H1 (cell line): ENCODE measurements around the gene CYP2C8. TPM values are rescaled to one million over a fixed set of nuclear protein-coding genes. Genes with fewer than 3 reads are reported as not detected.

Experiments
- CTCF ChIA-PET: fragments of 300-600 bp; sonication (Branson Sonifier 250); formaldehyde crosslinking; loops from one replicate; lab custom pipeline; 2021; ENCODE audit not compliant: partially characterized antibody; lab: Charles Lee
- POLR2A ChIA-PET: fragments of 300-600 bp; sonication (Branson Sonifier 250); formaldehyde crosslinking; loops from one replicate; lab custom pipeline; 2021; ENCODE audit warnings: inconsistent platforms; ENCODE audit not compliant: partially characterized antibody; lab: Charles Lee
- DNase-seq, 2 experiments: peaks; one replicate each; pipeline versions ENCODE4 v3.0.0 to v3.0.0-alpha.2; 2010 to 2022; ENCODE audit warnings: low spot score in 2 of 2, low read depth in 1 of 2, mixed read lengths in 1 of 2
- FAIRE-seq: peaks from 2 replicates; lab custom pipeline; 2011; peaks lifted over from hg19 to GRCh38; lab: Jason Lieb, UNC
- H2AFZ ChIP-seq: 2 replicates; pipeline ENCODE4 v1.8.1; 2012; ENCODE audit warnings: low read length, inconsistent platforms
- H2AK5ac ChIP-seq: 2 replicates; pipeline ENCODE4 v1.6.1; 2013; ENCODE audit warnings: low read depth, low read length
- H2BK120ac ChIP-seq: replicated peaks from 2 replicates; pipeline ENCODE3; 2013; ENCODE audit warnings: low read depth, low read length, inconsistent platforms
- H2BK12ac ChIP-seq: 2 replicates; pipeline ENCODE4 v1.6.1; 2013; ENCODE audit warnings: low read depth, low read length
- H2BK15ac ChIP-seq: 2 replicates; pipeline ENCODE4 v1.6.1; 2013; ENCODE audit warnings: low read length
- H2BK20ac ChIP-seq: 2 replicates; pipeline ENCODE4 v1.6.1; 2013; ENCODE audit warnings: low read length
- H2BK5ac ChIP-seq: 2 replicates; pipeline ENCODE4 v1.6.1; 2013; ENCODE audit warnings: low read depth, low read length
- H3K14ac ChIP-seq: 2 replicates; pipeline ENCODE4 v1.6.1; 2013; ENCODE audit warnings: inconsistent platforms; ENCODE audit not compliant: insufficient read length
- H3K18ac ChIP-seq: 2 replicates; pipeline ENCODE4 v1.6.1; 2013; ENCODE audit warnings: low read length; ENCODE audit errors: extremely low read depth
- H3K23ac ChIP-seq: 2 replicates; pipeline ENCODE4 v1.6.1; 2013; ENCODE audit warnings: inconsistent platforms; ENCODE audit not compliant: insufficient read length
- H3K23me2 ChIP-seq: 2 replicates; pipeline ENCODE4 v1.6.1; 2013; ENCODE audit warnings: low read depth, low read length
- H3K27ac ChIP-seq: 2 replicates; pipeline ENCODE4 v1.6.1; 2011; ENCODE audit warnings: low read depth, low read length, inconsistent platforms
- H3K27me3 ChIP-seq, 4 experiments: replicated peaks in 1 of 4; 1 replicate in 1 of 4; 2 replicates in 3 of 4; pipeline versions ENCODE4 v1.6.1 to v1.8.1; 2011 to 2013; ENCODE audit warnings: low read length in 3 of 4, mild to moderate bottlenecking in 3 of 4, inconsistent platforms in 2 of 4, mixed read lengths in 2 of 4, moderate library complexity in 1 of 4; ENCODE audit not compliant: control insufficient read depth in 3 of 4, insufficient read depth in 3 of 4; ENCODE audit errors: extremely low read depth in 1 of 4
- H3K36me3 ChIP-seq, 4 experiments: 2 replicates each; pipeline versions ENCODE4 v1.6.1 to v1.8.1; 2011 to 2013; ENCODE audit warnings: mild to moderate bottlenecking in 4 of 4, low read length in 3 of 4, moderate library complexity in 2 of 4, control low read depth in 1 of 4, inconsistent platforms in 1 of 4; ENCODE audit not compliant: insufficient read depth in 4 of 4, control insufficient read depth in 2 of 4
- H3K4ac ChIP-seq: replicated peaks from 2 replicates; pipeline ENCODE3; 2013; ENCODE audit warnings: low read length, low read depth, mixed read lengths, inconsistent platforms; ENCODE audit not compliant: insufficient read length
- H3K4me1 ChIP-seq, 4 experiments: replicated peaks in 1 of 4; 1 replicate in 1 of 4; 2 replicates in 3 of 4; pipeline versions ENCODE4 v1.6.1 to v1.8.1; 2011 to 2013; ENCODE audit warnings: low read length in 3 of 4, inconsistent platforms in 2 of 4, mixed read lengths in 1 of 4; ENCODE audit not compliant: insufficient read depth in 4 of 4, control insufficient read depth in 3 of 4
- H3K4me2 ChIP-seq, 2 experiments: 2 replicates each; pipeline versions ENCODE4 v1.6.1 to v1.8.1; 2011 to 2013; ENCODE audit warnings: low read depth in 2 of 2, low read length in 2 of 2, control low read depth in 1 of 2, inconsistent platforms in 1 of 2, mild to moderate bottlenecking in 1 of 2; ENCODE audit not compliant: insufficient read depth in 1 of 2
- H3K4me3 ChIP-seq, 4 experiments: fragments of 200-600, 300-600 bp in 1 of 4; sonication (generic), shearing (Covaris generic), sonication (Bioruptor Twin) in 1 of 4; 2 replicates each; pipeline versions ENCODE4 v1.5.1 to v1.8.1; 2011 to 2016; ENCODE audit warnings: low read length in 4 of 4, low read depth in 3 of 4, control low read depth in 2 of 4, inconsistent platforms in 2 of 4, mild to moderate bottlenecking in 2 of 4, mixed read lengths in 1 of 4, moderate library complexity in 1 of 4; ENCODE audit not compliant: insufficient read depth in 2 of 4; ENCODE audit errors: extremely low read depth in 1 of 4
- H3K56ac ChIP-seq: replicated peaks from 2 replicates; pipeline ENCODE3; 2013; ENCODE audit warnings: low read depth, mild to moderate bottlenecking, mixed read lengths, low read length, inconsistent platforms; ENCODE audit not compliant: insufficient read length
- H3K79me1 ChIP-seq: 2 replicates; pipeline ENCODE4 v1.6.1; 2013; ENCODE audit warnings: low read depth, low read length, control low read depth
- H3K79me2 ChIP-seq, 2 experiments: 2 replicates each; pipeline versions ENCODE4 v1.6.1 to v1.8.1; 2012 to 2013; ENCODE audit warnings: low read length in 2 of 2, mild to moderate bottlenecking in 2 of 2, inconsistent platforms in 1 of 2; ENCODE audit not compliant: insufficient read depth in 2 of 2, control insufficient read depth in 1 of 2
- H3K9ac ChIP-seq, 4 experiments: replicated peaks in 1 of 4; 1 replicate in 1 of 4; 2 replicates in 3 of 4; pipeline versions ENCODE4 v1.6.1 to v1.8.1; 2011 to 2013; ENCODE audit warnings: low read depth in 3 of 4, low read length in 3 of 4, control low read depth in 2 of 4, mild to moderate bottlenecking in 2 of 4, moderate library complexity in 2 of 4, inconsistent platforms in 1 of 4; ENCODE audit errors: extremely low read depth in 1 of 4
- H3K9me3 ChIP-seq, 2 experiments: 2 replicates each; pipeline versions ENCODE4 v1.6.1 to v1.8.1; 2012 to 2013; ENCODE audit warnings: mild to moderate bottlenecking in 2 of 2, moderate library complexity in 2 of 2, control low read depth in 1 of 2, inconsistent platforms in 1 of 2, low read depth in 1 of 2, low read length in 1 of 2, mixed read lengths in 1 of 2; ENCODE audit not compliant: insufficient read depth in 2 of 2
- H4K20me1 ChIP-seq, 2 experiments: replicated peaks in 1 of 2; 2 replicates each; pipeline versions ENCODE3 to v1.8.1; 2011 to 2013; ENCODE audit warnings: inconsistent platforms in 2 of 2, low read length in 2 of 2, mild to moderate bottlenecking in 1 of 2; ENCODE audit not compliant: insufficient read depth in 2 of 2, control insufficient read depth in 1 of 2
- H4K5ac ChIP-seq: 2 replicates; pipeline ENCODE4 v1.6.1; 2013; ENCODE audit warnings: low read length, low read depth, mixed read lengths, inconsistent platforms; ENCODE audit not compliant: insufficient read length
- H4K8ac ChIP-seq: 2 replicates; pipeline ENCODE4 v1.8.0; 2013; ENCODE audit warnings: mild to moderate bottlenecking, moderate library complexity, low read length, inconsistent platforms; ENCODE audit not compliant: insufficient read depth; ENCODE audit errors: extremely low read depth
- H4K91ac ChIP-seq: replicated peaks from 2 replicates; pipeline ENCODE3; 2013; ENCODE audit warnings: low read length, mixed read lengths, inconsistent platforms; ENCODE audit not compliant: insufficient read length
- ASH2L ChIP-seq: fragments of 200-600, 300-600 bp; sonication (generic); IDR thresholded peaks from one replicate; pipeline ENCODE4 v1.7.1; 2017; ENCODE audit warnings: low read length
- CHD1 ChIP-seq: IDR thresholded peaks from 2 replicates; pipeline ENCODE4 v1.6.1; 2012; ENCODE audit warnings: low read depth, low read length, improper control_type of control experiment
- CTBP2 ChIP-seq: IDR thresholded peaks from 2 replicates; pipeline ENCODE4 v1.7.0; 2011; ENCODE audit warnings: borderline replicate concordance, mild to moderate bottlenecking, moderate library complexity, mixed read lengths, low read length; ENCODE audit not compliant: insufficient read depth, insufficient read length
- EP300 ChIP-seq, 2 experiments: IDR thresholded peaks; 1 replicate in 1 of 2; 2 replicates in 1 of 2; pipeline ENCODE4 v1.6.1; 2011 to 2012; ENCODE audit warnings: low read depth in 2 of 2, low read length in 2 of 2, mild to moderate bottlenecking in 2 of 2, borderline replicate concordance in 1 of 2, inconsistent platforms in 1 of 2, moderate library complexity in 1 of 2
- HDAC6 ChIP-seq: IDR thresholded peaks from one replicate; pipeline ENCODE4 v1.7.1; 2012; ENCODE audit warnings: low read depth, mild to moderate bottlenecking, inconsistent platforms, low read length, moderate library complexity
- JUND ChIP-seq: IDR thresholded peaks from 2 replicates; pipeline ENCODE4 v1.6.1; 2011; ENCODE audit warnings: mild to moderate bottlenecking, improper control_type of control experiment, low read length
- KDM1A ChIP-seq: fragments of 200-600, 300-600 bp; sonication (generic); IDR thresholded peaks from 2 replicates; pipeline ENCODE4 v1.7.1; 2016; ENCODE audit warnings: mild to moderate bottlenecking, low read length, borderline replicate concordance
- SIX5 ChIP-seq: IDR thresholded peaks from 2 replicates; pipeline ENCODE4 v1.6.1; 2011; ENCODE audit warnings: mild to moderate bottlenecking, low read depth, low read length
- SP1 ChIP-seq: IDR thresholded peaks from 2 replicates; pipeline ENCODE4 v1.6.1; 2011; ENCODE audit warnings: low read depth, low read length
- SRF ChIP-seq: IDR thresholded peaks from 2 replicates; pipeline ENCODE4 v1.6.1; 2011; ENCODE audit warnings: mild to moderate bottlenecking, low read depth, low read length, moderate library complexity
- SUZ12 ChIP-seq: fragments of 200-600 bp; sonication (generic); IDR thresholded peaks from 2 replicates; pipeline ENCODE4 v1.6.1; 2012; ENCODE audit warnings: mild to moderate bottlenecking, inconsistent platforms, low read length, moderate library complexity, mixed read lengths
- TEAD4 ChIP-seq: IDR thresholded peaks from 2 replicates; pipeline ENCODE4 v1.6.1; 2012; ENCODE audit warnings: low read depth, low read length, inconsistent platforms, mixed read lengths
- WGBS, 2 experiments: shearing (Covaris generic) in 1 of 2; methylation state at CpG; one replicate each; pipeline versions ENCODE4 v1.1.6 to v1.1.7; 2013 to 2015; ENCODE audit warnings: low lambda C conversion rate in 2 of 2, mixed read lengths in 2 of 2, inconsistent platforms in 1 of 2, low coverage in 1 of 2, missing lambda C conversion rate in 1 of 2; ENCODE audit not compliant: insufficient replicate concordance in 2 of 2, insufficient coverage in 1 of 2, insufficient read length in 1 of 2; ENCODE audit errors: extremely low coverage in 1 of 2, missing lambda C conversion rate in 1 of 2; 5-methylcytosine and 5-hydroxymethylcytosine counted together
- polyA plus RNA-seq, 7 experiments: library from polyadenylated mRNA; depleted of rRNA in 3 of 7; stranded (reverse) in 5 of 7; unstranded in 2 of 7; fragments of >200 nt in 5 of 7; fragments of 200-250 nt in 2 of 7; gene quantifications; 1 replicate in 5 of 7; 2 replicates in 1 of 7; 4 replicates in 1 of 7; pipeline versions ENCODE4 v1.2.1 to v1.2.3, GENCODE V29; 2011 to 2013; ENCODE audit warnings: missing spikeins in 2 of 7, mixed read lengths in 2 of 7
- total RNA-seq: library from RNA; stranded (reverse); fragmentation: NEBNext Ultra II Directional; extraction: Animal tissue kit (Norgen Biotek cat#: 25700); gene quantifications from 2 replicates; pipeline ENCODE4 v1.2.1, GENCODE V29; 2021
- TF ChIP-seq, protein P1 (sequence below): IDR thresholded peaks from 2 replicates; pipeline ENCODE4 v1.6.1; 2012; ENCODE audit warnings: inconsistent platforms

CYP2C8 gene
- total and polyA plus RNA-seq, 2 of the 8 experiments (the other 6 are each of a cell fraction or from before 2014, with no cell fraction given): 0.32 to 0.89 TPM

DNA sequence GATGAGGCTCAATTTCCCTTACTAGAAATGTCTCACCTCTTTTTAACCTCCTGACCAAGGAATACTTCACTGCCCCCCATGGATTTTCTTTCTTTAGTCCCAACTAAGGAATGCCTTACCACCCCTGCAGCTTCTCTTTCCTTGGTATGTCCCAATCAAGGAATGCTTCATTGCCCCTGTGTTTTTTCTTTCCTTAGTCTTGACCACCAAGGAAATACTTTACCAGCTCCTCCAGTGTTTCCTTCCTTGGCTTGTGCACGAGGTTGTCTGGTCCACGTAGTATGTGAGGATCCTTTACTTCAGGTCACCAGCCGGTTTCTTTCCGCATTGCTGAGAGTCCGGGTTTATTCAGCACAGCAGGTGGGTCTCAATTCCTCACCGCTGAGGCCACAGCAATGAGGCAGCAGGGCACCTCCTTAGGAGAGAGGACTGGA is 71.5 kb downstream of the CYP2C8 start:
- Histone ChIP-seq H2AK5ac (no peak overlapping the region), H3K4me2 (peak overlapping the region; percentile 49 to 54)
- CTCF ChIA-PET: interaction anchor here (1.3 to 4.2 kb wide), 3 partner anchors 34 to 36 kb away, joined by 3 to 15 read pairs (median 4); no protein-coding TSS in a partner anchor

More for the DNA sequence above, 71.5 kb downstream of the CYP2C8 start:
- Histone ChIP-seq H3K56ac (no peak overlapping the region), H3K4me1 (peaks cover 0 to 10% (median 2%) of the 10 kb centered on the region in 4 experiments; a peak in 2 of 7 replicates), H3K36me3 (no peaks in the 10 kb centered on the region), H3K9ac (no peak overlapping the region), H2BK12ac (no peak overlapping the region), H3K23me2 (peaks cover 2% of the 10 kb centered on the region; the same call in 1 of the 2 replicates), H2BK20ac (peak overlapping the region; percentile 23; the same call in 1 of the 2 replicates), H4K5ac (no peak overlapping the region), H4K8ac (no peak overlapping the region), H3K18ac (no peak overlapping the region; the same call in 1 of the 2 replicates), H3K4me3 (peak overlapping the region; percentile 10 to 49 (median 13); a peak in 3 of 8 replicates), H3K27me3 (no peaks in the 10 kb centered on the region; a peak in 1 of 7 replicates), H2BK120ac (peak overlapping the region; percentile 58), H2BK15ac (no peak overlapping the region), H3K79me1 (no peaks in the 10 kb centered on the region), H3K23ac (no peak overlapping the region), H3K9me3 (no peaks in the 10 kb centered on the region), H3K4ac (no peak overlapping the region), H3K27ac (no peak overlapping the region), H3K79me2 (no peaks in the 10 kb centered on the region), H3K14ac (no peak overlapping the region), H2AFZ (peak overlapping the region; percentile 81; the same call in 1 of the 2 replicates), H4K20me1 (no peaks in the 10 kb centered on the region), H2BK5ac (0 out of 2 replicates have a peak overlapping the region, but pooled peaks have one; percentile 13), H4K91ac (peak overlapping the region; percentile 51)
- WGBS, 2 experiments: 15% methylated on average over 6 of the region's 6 CpGs; no CpG with 5 or more reads in 1 of the 2 experiments
- DNase-seq: peak in 1 of 2 experiments; percentile 61
- TF ChIP-seq TEAD4 (0 out of 2 replicates have a peak, but pooled peaks have one; percentile 45), SRF (no peak), JUND (peak; percentile 69), CTBP2 (peak; percentile 34), SIX5 (peak; percentile 9; the same call in 1 of the 2 replicates), KDM1A (peak; percentile 33; the same call in 1 of the 2 replicates), EP300 (IDR thresholded peaks at IDR 0.05; ENCODE audit: borderline replicate concordance in 1 of 2, low read depth in 2 of 2, low read length in 2 of 2) (peak in 1 of 2 experiments; percentile 96; a peak in 2 of 3 replicates), CHD1 (peak; percentile 69; the same call in 1 of the 2 replicates), ASH2L (peak; percentile 42), SP1 (0 out of 2 replicates have a peak, but pooled peaks have one; percentile 45), HDAC6 (no peak), SUZ12 (no peak)
- TF ChIP-seq, protein P1, sequence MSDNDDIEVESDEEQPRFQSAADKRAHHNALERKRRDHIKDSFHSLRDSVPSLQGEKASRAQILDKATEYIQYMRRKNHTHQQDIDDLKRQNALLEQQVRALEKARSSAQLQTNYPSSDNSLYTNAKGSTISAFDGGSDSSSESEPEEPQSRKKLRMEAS: no peak; the same call in 1 of the 2 replicates
- POLR2A ChIA-PET: no interaction called here
- FAIRE-seq: peak; percentile 68
